H9 (cell line): ENCODE data around the gene COL4A1. TPM values are rescaled to one million over a fixed set of nuclear protein-coding genes. Genes with fewer than 3 reads are reported as not detected.

Experiments used
- DNase-seq: peaks from one replicate; pipeline ENCODE4 v3.0.0-alpha.2; 2017
- H2AFZ ChIP-seq: one replicate; pipeline ENCODE4 v1.6.1; 2013; ENCODE audit warnings: mild to moderate bottlenecking, low read length, control low read depth, moderate library complexity
- H2AK5ac ChIP-seq: 2 replicates; pipeline ENCODE4 v1.6.1; 2013; ENCODE audit warnings: low read length, control low read depth, mixed read lengths; ENCODE audit not compliant: insufficient read length
- H2BK120ac ChIP-seq: one replicate; pipeline ENCODE4 v1.6.1; 2013; ENCODE audit warnings: low read depth, mild to moderate bottlenecking, low read length, control low read depth, inconsistent platforms; ENCODE audit not compliant: poor library complexity, severe bottlenecking
- H2BK12ac ChIP-seq: 2 replicates; pipeline ENCODE4 v1.6.1; 2013; ENCODE audit warnings: low read length, control low read depth, mixed read lengths, low read depth; ENCODE audit not compliant: insufficient read length
- H2BK15ac ChIP-seq: 2 replicates; pipeline ENCODE4 v1.6.1; 2013; ENCODE audit warnings: low read depth, low read length, control low read depth
- H2BK20ac ChIP-seq: one replicate; pipeline ENCODE4 v1.6.1; 2013; ENCODE audit warnings: low read depth, mild to moderate bottlenecking, low read length, control low read depth, inconsistent platforms; ENCODE audit not compliant: poor library complexity, severe bottlenecking
- H2BK5ac ChIP-seq: 2 replicates; pipeline ENCODE4 v1.6.1; 2013; ENCODE audit warnings: low read length, control low read depth, mixed read lengths; ENCODE audit not compliant: insufficient read length
- H3K14ac ChIP-seq: 2 replicates; pipeline ENCODE4 v1.6.1; 2013; ENCODE audit warnings: low read length, control low read depth; ENCODE audit not compliant: insufficient read depth
- H3K18ac ChIP-seq: 2 replicates; pipeline ENCODE4 v1.6.1; 2013; ENCODE audit warnings: low read depth, mild to moderate bottlenecking, mixed read lengths, low read length, control low read depth; ENCODE audit not compliant: insufficient read length
- H3K23ac ChIP-seq: 2 replicates; pipeline ENCODE4 v1.6.1; 2013; ENCODE audit warnings: low read length, control low read depth, mixed read lengths, low read depth; ENCODE audit not compliant: insufficient read length
- H3K23me2 ChIP-seq: 2 replicates; pipeline ENCODE4 v1.6.1; 2013; ENCODE audit warnings: low read depth, mild to moderate bottlenecking, mixed read lengths, low read length, control low read depth; ENCODE audit not compliant: insufficient read length, poor library complexity, severe bottlenecking
- H3K27ac ChIP-seq: 2 replicates; pipeline ENCODE4 v1.5.1; 2013; ENCODE audit warnings: low read length, control low read depth, mixed read lengths, low read depth; ENCODE audit not compliant: insufficient read length
- H3K27me3 ChIP-seq: 2 replicates; pipeline ENCODE4 v1.6.1; 2013; ENCODE audit warnings: low read length, control low read depth, inconsistent platforms; ENCODE audit not compliant: insufficient read depth
- H3K4ac ChIP-seq: 2 replicates; pipeline ENCODE4 v1.6.1; 2013; ENCODE audit warnings: low read depth, mild to moderate bottlenecking, control low read depth, inconsistent platforms, low read length, moderate library complexity
- H3K4me1 ChIP-seq: 2 replicates; pipeline ENCODE4 v1.6.1; 2013; ENCODE audit warnings: low read length, control low read depth, inconsistent platforms; ENCODE audit not compliant: insufficient read depth
- H3K4me2 ChIP-seq: 2 replicates; pipeline ENCODE4 v1.6.1; 2013; ENCODE audit warnings: low read length, control low read depth, mixed read lengths; ENCODE audit not compliant: insufficient read length, insufficient read depth
- H3K56ac ChIP-seq: 2 replicates; pipeline ENCODE4 v1.6.1; 2013; ENCODE audit warnings: low read depth, mild to moderate bottlenecking, mixed read lengths, low read length, control low read depth; ENCODE audit not compliant: insufficient read length
- H3K79me1 ChIP-seq: 2 replicates; pipeline ENCODE4 v1.6.1; 2013; ENCODE audit warnings: low read depth, mild to moderate bottlenecking, moderate library complexity, low read length, control low read depth, inconsistent platforms; ENCODE audit not compliant: insufficient read depth, poor library complexity, severe bottlenecking
- H3K79me2 ChIP-seq: 2 replicates; pipeline ENCODE4 v1.6.1; 2013; ENCODE audit warnings: low read length, control low read depth, inconsistent platforms; ENCODE audit not compliant: insufficient read depth
- H3K9ac ChIP-seq: 2 replicates; pipeline ENCODE4 v1.6.1; 2013; ENCODE audit warnings: low read length, control low read depth, mixed read lengths; ENCODE audit not compliant: insufficient read length; ENCODE audit errors: extremely low read depth
- H3K9me3 ChIP-seq: one replicate; pipeline ENCODE4 v1.6.1; 2013; ENCODE audit warnings: low read depth, low read length, inconsistent platforms; ENCODE audit not compliant: control insufficient read depth
- H3T11ph ChIP-seq: one replicate; pipeline ENCODE4 v1.6.1; 2013; ENCODE audit warnings: mild to moderate bottlenecking, low read length, control low read depth, inconsistent platforms
- H4K20me1 ChIP-seq: one replicate; pipeline ENCODE4 v1.6.1; 2013; ENCODE audit not compliant: control insufficient read depth, insufficient read length, insufficient read depth
- H4K5ac ChIP-seq: 2 replicates; pipeline ENCODE4 v1.6.1; 2013; ENCODE audit warnings: low read depth, mild to moderate bottlenecking, mixed read lengths, low read length, control low read depth; ENCODE audit not compliant: insufficient read length
- H4K8ac ChIP-seq: replicated peaks from 2 replicates; pipeline ENCODE4 v1.6.1; 2013; ENCODE audit warnings: low read length, control low read depth, mixed read lengths, low read depth; ENCODE audit not compliant: insufficient read length
- H4K91ac ChIP-seq: 2 replicates; pipeline ENCODE4 v1.6.1; 2013; ENCODE audit warnings: low read depth, mild to moderate bottlenecking, moderate library complexity, mixed read lengths, low read length, control low read depth; ENCODE audit not compliant: insufficient read length
- H3K27ac Mint-ChIP-seq, 3 experiments: 2 replicates in 2 of 3; 3 replicates in 1 of 3; pipeline ENCODE4 v1.8.0; 2020 to 2021; ENCODE audit warnings: mixed read lengths in 3 of 3, mild to moderate bottlenecking in 1 of 3, moderate library complexity in 1 of 3
- H3K27me3 Mint-ChIP-seq: 2 replicates; pipeline ENCODE4 v1.8.0; 2021; ENCODE audit warnings: low read depth, mild to moderate bottlenecking, moderate library complexity, mixed read lengths
- H3K36me3 Mint-ChIP-seq, 3 experiments: 2 replicates in 2 of 3; 3 replicates in 1 of 3; pipeline ENCODE4 v1.8.0; 2020 to 2021; ENCODE audit warnings: low read depth in 3 of 3, mixed read lengths in 3 of 3; ENCODE audit not compliant: insufficient read depth in 1 of 3
- H3K4me1 Mint-ChIP-seq, 2 experiments: 2 replicates each; pipeline ENCODE4 v1.8.0; 2020; ENCODE audit warnings: mixed read lengths in 2 of 2
- H3K4me3 Mint-ChIP-seq, 2 experiments: 2 replicates in 1 of 2; 3 replicates in 1 of 2; pipeline ENCODE4 v1.8.0; 2020 to 2021; ENCODE audit warnings: mild to moderate bottlenecking in 2 of 2, mixed read lengths in 2 of 2, moderate library complexity in 1 of 2
- H3K9me3 Mint-ChIP-seq, 2 experiments: 2 replicates in 1 of 2; 3 replicates in 1 of 2; pipeline ENCODE4 v1.8.0; 2020; ENCODE audit warnings: mild to moderate bottlenecking in 2 of 2, mixed read lengths in 2 of 2, moderate library complexity in 1 of 2
- WGBS: extraction: QIAGEN DNeasy Blood & Tissue Kit; methylation state at CpG from one replicate; pipeline ENCODE4 v1.1.7; 2013; ENCODE audit warnings: missing lambda C conversion rate, low lambda C conversion rate, mixed read lengths; ENCODE audit not compliant: insufficient read length; ENCODE audit errors: extremely low coverage; 5-methylcytosine and 5-hydroxymethylcytosine counted together
- total RNA-seq: library from RNA; stranded (reverse); gene quantifications from 2 replicates; pipeline ENCODE4 v1.2.1, GENCODE V29; 2021
- TF ChIP-seq, protein P1 (sequence below): fragments of 200-600 bp; sonication (generic); conservative IDR thresholded peaks from 3 replicates; pipeline ENCODE4 v1.8.0; 2021; ENCODE audit warnings: antibody characterized with exemption, mild to moderate bottlenecking

COL4A1 gene
- total RNA-seq, 1 experiment from 2014 or later: 73.1 TPM

DNA sequence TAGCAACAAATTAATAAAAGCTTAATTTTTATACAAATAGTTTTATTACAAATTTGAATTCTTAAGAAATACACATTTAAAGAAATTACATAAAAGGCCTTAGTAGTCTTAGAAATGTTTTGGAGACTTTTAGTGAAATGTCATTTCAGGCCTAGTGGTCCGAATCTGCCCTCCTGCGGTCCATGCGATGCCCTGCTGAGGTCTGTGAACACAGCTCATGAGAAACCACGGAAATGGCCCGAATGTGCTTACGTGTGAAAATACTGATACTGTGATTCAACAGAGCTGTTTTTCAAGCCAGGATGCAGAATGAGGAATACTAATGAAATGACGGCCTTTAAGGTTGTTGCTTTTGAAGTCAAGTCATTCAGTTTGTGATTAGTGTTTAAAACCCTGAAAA lies 157.9 kb downstream of the COL4A1 start:
- no peak overlapping the region for H2BK20ac ChIP-seq
- H2AK5ac ChIP-seq: no peak overlapping the region
- no peaks in the 10 kb centered on the region for H4K20me1 ChIP-seq
- H2BK15ac ChIP-seq: no peak overlapping the region
- H4K5ac ChIP-seq: no peak overlapping the region
- H3K4me1 ChIP-seq: no peaks in the 10 kb centered on the region
- no peak overlapping the region for H2BK120ac ChIP-seq
- no peaks in the 10 kb centered on the region for H3K79me1 ChIP-seq
- Mint-ChIP-seq H3K27ac (no peak overlapping the region), H3K4me3 (no peak overlapping the region), H3K36me3 (peaks cover 11 to 18% (median 16%) of the 10 kb centered on the region in 3 experiments), H3K4me1 (no peaks in the 10 kb centered on the region), H3K9me3 (no peaks in the 10 kb centered on the region), H3K27me3 (no peaks in the 10 kb centered on the region)
- H3T11ph ChIP-seq: no peak overlapping the region
- no peak overlapping the region for H4K91ac ChIP-seq
- H4K8ac ChIP-seq: no peak overlapping the region
- DNase-seq: no peak
- H3K27ac ChIP-seq: no peak overlapping the region
- H3K23ac ChIP-seq: no peak overlapping the region
- H3K4me2 ChIP-seq: no peak overlapping the region
- no peak overlapping the region for H2BK5ac ChIP-seq
- no peaks in the 10 kb centered on the region for H3K79me2 ChIP-seq
- H3K23me2 ChIP-seq: no peaks in the 10 kb centered on the region
- H3K18ac ChIP-seq: no peak overlapping the region
- no peak overlapping the region for H3K9ac ChIP-seq
- no peaks in the 10 kb centered on the region for H3K27me3 ChIP-seq
- no peak overlapping the region for H3K56ac ChIP-seq
- no CpG with 5 or more reads among the region's 7 CpGs for WGBS
- H2BK12ac ChIP-seq: no peak overlapping the region
- no peaks in the 10 kb centered on the region for H3K9me3 ChIP-seq
- no peak overlapping the region for H2AFZ ChIP-seq
- H3K14ac ChIP-seq: no peak overlapping the region
- TF ChIP-seq, protein P1, sequence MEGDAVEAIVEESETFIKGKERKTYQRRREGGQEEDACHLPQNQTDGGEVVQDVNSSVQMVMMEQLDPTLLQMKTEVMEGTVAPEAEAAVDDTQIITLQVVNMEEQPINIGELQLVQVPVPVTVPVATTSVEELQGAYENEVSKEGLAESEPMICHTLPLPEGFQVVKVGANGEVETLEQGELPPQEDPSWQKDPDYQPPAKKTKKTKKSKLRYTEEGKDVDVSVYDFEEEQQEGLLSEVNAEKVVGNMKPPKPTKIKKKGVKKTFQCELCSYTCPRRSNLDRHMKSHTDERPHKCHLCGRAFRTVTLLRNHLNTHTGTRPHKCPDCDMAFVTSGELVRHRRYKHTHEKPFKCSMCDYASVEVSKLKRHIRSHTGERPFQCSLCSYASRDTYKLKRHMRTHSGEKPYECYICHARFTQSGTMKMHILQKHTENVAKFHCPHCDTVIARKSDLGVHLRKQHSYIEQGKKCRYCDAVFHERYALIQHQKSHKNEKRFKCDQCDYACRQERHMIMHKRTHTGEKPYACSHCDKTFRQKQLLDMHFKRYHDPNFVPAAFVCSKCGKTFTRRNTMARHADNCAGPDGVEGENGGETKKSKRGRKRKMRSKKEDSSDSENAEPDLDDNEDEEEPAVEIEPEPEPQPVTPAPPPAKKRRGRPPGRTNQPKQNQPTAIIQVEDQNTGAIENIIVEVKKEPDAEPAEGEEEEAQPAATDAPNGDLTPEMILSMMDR: no peak
- H3K4ac ChIP-seq: no peak overlapping the region
